Measurements from ENCODE around the gene C10orf67. TPM values are rescaled to one million over a fixed set of nuclear protein-coding genes. Genes with fewer than 3 reads are reported as not detected.

The C10orf67 gene
- total RNA-seq, 1 experiment from 2014 or later = not detected

DNA sequence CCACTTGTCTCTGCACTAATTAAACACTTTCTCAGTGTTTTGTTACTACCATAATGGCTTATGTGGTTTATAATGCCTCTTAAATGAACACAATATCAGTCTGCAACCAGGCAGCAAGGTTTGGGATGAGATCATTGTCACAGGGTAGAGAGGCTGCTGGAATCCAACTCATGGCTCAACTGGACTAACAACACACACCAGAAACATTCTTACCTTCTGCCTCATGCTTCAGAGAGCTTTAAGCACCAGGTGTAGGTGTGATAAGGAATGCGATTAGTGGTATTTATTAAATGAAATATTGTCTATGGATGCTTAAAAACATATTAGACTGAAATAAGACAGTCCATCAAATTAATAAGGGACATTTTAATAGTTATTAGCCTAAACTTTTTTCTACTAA is 127.1 kb downstream of the C10orf67 start:
- Histone ChIP-seq H3K4me3 (ENCODE audit: low read depth in 2 of 2, low read length in 2 of 2) (no peak overlapping the region), H3K27ac (ENCODE audit: low read length) (no peak overlapping the region), H3K36me3 (ENCODE audit: control insufficient read depth, insufficient read depth, low read length) (no peaks in the 10 kb centered on the region), H3K9me3 (ENCODE audit: control insufficient read depth, insufficient read depth, low read depth, low read length) (no peaks in the 10 kb centered on the region), H3K27me3 (ENCODE audit: control insufficient read depth, insufficient read depth, low read length) (peaks cover 2% of the 10 kb centered on the region; the same call in 1 of the 2 replicates), H3K4me1 (ENCODE audit: control insufficient read depth, insufficient read depth, low read length) (no peaks in the 10 kb centered on the region)
- in situ Hi-C loops (cut with HindIII; ENCODE audit: low pct_unique_long_range_greater_than_20kb, low sequenced_read_pairs) = no loop called here
- no TSS peak for BruUV-seq (replicated peaks)
- TF ChIP-seq, protein P1, sequence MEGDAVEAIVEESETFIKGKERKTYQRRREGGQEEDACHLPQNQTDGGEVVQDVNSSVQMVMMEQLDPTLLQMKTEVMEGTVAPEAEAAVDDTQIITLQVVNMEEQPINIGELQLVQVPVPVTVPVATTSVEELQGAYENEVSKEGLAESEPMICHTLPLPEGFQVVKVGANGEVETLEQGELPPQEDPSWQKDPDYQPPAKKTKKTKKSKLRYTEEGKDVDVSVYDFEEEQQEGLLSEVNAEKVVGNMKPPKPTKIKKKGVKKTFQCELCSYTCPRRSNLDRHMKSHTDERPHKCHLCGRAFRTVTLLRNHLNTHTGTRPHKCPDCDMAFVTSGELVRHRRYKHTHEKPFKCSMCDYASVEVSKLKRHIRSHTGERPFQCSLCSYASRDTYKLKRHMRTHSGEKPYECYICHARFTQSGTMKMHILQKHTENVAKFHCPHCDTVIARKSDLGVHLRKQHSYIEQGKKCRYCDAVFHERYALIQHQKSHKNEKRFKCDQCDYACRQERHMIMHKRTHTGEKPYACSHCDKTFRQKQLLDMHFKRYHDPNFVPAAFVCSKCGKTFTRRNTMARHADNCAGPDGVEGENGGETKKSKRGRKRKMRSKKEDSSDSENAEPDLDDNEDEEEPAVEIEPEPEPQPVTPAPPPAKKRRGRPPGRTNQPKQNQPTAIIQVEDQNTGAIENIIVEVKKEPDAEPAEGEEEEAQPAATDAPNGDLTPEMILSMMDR (IDR thresholded peaks at IDR 0.05) = no peak
- TF ChIP-seq SIN3A (IDR thresholded peaks at IDR 0.05; ENCODE audit: borderline replicate concordance, insufficient read depth, low read depth, low read length) (no peak), TCF7L2 (IDR thresholded peaks at IDR 0.05; ENCODE audit: low read depth, low read length) (no peak), POLR2AphosphoS5 (IDR thresholded peaks at IDR 0.05; ENCODE audit: low read depth, low read length) (no peak)
- TF ChIP-seq, protein P2, sequence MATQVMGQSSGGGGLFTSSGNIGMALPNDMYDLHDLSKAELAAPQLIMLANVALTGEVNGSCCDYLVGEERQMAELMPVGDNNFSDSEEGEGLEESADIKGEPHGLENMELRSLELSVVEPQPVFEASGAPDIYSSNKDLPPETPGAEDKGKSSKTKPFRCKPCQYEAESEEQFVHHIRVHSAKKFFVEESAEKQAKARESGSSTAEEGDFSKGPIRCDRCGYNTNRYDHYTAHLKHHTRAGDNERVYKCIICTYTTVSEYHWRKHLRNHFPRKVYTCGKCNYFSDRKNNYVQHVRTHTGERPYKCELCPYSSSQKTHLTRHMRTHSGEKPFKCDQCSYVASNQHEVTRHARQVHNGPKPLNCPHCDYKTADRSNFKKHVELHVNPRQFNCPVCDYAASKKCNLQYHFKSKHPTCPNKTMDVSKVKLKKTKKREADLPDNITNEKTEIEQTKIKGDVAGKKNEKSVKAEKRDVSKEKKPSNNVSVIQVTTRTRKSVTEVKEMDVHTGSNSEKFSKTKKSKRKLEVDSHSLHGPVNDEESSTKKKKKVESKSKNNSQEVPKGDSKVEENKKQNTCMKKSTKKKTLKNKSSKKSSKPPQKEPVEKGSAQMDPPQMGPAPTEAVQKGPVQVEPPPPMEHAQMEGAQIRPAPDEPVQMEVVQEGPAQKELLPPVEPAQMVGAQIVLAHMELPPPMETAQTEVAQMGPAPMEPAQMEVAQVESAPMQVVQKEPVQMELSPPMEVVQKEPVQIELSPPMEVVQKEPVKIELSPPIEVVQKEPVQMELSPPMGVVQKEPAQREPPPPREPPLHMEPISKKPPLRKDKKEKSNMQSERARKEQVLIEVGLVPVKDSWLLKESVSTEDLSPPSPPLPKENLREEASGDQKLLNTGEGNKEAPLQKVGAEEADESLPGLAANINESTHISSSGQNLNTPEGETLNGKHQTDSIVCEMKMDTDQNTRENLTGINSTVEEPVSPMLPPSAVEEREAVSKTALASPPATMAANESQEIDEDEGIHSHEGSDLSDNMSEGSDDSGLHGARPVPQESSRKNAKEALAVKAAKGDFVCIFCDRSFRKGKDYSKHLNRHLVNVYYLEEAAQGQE (IDR thresholded peaks at IDR 0.05; ENCODE audit: insufficient read depth in 1 of 2, low read depth in 2 of 2, low read length in 1 of 2) = no peak
- ChIA-PET CTCF (no interaction called here), POLR2A (no interaction called here)
- DNase-seq (ENCODE audit: low read depth, low spot score) (no peak), ATAC-seq (no peak)
- intact Hi-C loops (cut with micrococcal nuclease; ENCODE audit: unreplicated experiment) = no loop called here

DNA sequence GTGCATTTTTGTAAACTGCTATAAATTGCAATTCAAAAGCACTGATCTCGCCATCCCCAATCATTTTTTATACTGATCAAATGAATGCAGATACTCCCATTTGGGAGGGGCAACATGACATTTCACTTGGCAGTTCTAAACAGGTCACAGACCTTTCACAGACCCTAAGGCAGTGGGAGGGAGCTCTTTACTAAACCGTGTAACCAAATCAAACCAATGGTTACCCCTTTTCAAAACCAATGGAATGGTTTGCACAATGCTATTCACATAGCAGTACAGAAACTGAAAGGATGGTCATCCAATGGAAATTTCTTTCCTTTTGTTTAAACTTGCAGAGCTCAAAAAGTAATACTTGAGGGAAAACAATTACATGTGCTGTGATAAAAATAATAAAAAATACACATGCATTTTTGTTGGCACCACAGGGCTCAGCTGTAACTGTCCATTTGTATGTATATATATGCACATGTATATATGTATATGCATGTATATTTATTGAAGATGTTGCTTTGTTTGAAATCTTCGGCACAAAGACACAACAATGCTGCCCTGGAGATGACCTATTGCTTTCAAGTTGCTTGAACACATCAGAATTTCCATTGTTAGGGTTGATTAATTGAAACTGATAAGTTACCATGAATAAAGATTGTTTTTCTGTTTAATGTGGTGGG is 138.5 kb downstream of the C10orf67 start:
- ChIA-PET CTCF (no interaction called here), POLR2A (no interaction called here)
- BruUV-seq (replicated peaks) = no TSS peak
- TF ChIP-seq SIN3A (IDR thresholded peaks at IDR 0.05; ENCODE audit: borderline replicate concordance, insufficient read depth, low read depth, low read length) (no peak), POLR2AphosphoS5 (IDR thresholded peaks at IDR 0.05; ENCODE audit: low read depth, low read length) (no peak), TCF7L2 (IDR thresholded peaks at IDR 0.05; ENCODE audit: low read depth, low read length) (no peak)
- TF ChIP-seq, protein P1 (IDR thresholded peaks at IDR 0.05) = no peak
- TF ChIP-seq, protein P2 (IDR thresholded peaks at IDR 0.05; ENCODE audit: insufficient read depth in 1 of 2, low read depth in 2 of 2, low read length in 1 of 2) = no peak
- intact Hi-C loops (cut with micrococcal nuclease; ENCODE audit: unreplicated experiment) = no loop called here
- H3K27ac ChIP-seq (ENCODE audit: low read length) = no peak overlapping the region
- no peak overlapping the region for H3K4me3 ChIP-seq (ENCODE audit: low read depth in 2 of 2, low read length in 2 of 2)
- no peaks in the 10 kb centered on the region for H3K4me1 ChIP-seq (ENCODE audit: control insufficient read depth, insufficient read depth, low read length)
- ATAC-seq = no peak
- no peaks in the 10 kb centered on the region; the same call in 1 of the 2 replicates for H3K27me3 ChIP-seq (ENCODE audit: control insufficient read depth, insufficient read depth, low read length)
- in situ Hi-C loops (cut with HindIII; ENCODE audit: low pct_unique_long_range_greater_than_20kb, low sequenced_read_pairs) = no loop called here
- no peak for DNase-seq (ENCODE audit: low read depth, low spot score)
- no peaks in the 10 kb centered on the region for H3K9me3 ChIP-seq (ENCODE audit: control insufficient read depth, insufficient read depth, low read depth, low read length)
- H3K36me3 ChIP-seq (ENCODE audit: control insufficient read depth, insufficient read depth, low read length) = no peaks in the 10 kb centered on the region

Measured in Panc1 (cell line).